GM18520 (cell line): ENCODE data around the gene TBC1D17.

Source experiments
- ATAC-seq: cut with Tn5 transposase; IDR thresholded peaks from one replicate; pipeline ENCODE4 v1.9.1; 2021; ENCODE audit not compliant: unreplicated experiment

TBC1D17 gene

DNA sequence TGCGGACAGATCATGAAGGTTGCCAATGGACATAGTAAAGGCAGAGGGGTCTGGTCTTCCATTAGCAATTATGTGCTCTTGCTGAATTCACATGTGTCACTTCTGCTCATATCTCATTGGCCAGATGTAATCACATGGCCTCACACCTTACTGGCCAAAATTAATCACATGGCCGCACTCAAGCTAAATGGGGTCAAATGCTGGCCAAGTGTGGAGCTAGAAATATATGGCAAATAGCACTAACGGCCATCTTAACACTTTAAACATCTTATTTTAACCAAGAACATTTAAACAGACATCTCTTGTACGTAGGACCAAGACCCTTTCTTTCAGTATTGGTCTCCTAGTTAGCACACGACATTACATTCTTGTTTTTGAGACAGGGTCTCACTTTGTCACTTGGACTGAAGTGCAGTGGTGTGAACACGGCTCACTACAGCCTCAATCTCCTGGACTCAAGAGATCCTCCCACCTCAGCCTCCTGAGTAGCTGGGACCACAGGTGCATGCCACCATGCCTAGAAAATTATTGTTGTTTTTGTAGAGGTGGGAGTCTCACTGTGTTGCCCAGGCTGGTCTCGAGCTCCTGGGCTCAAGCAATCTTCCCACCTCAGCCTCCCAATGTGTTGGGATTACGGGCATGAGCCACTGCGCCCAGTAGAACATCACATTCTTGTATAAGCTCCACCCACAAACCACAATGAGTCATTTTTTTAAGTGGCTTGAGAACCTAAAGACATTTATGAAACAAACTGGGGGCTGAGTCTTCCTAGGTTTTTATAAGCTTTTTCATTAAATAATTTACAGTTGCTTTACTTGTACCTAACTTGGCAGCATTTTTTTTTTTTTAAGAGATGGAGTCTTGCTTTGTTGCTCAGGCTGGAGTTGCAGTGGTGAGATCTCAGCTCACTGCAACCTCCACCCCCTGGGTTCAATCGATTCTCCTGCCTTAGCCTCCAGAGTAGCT is 29.5 kb upstream of the TBC1D17 start:
- ATAC-seq: no peak

DNA sequence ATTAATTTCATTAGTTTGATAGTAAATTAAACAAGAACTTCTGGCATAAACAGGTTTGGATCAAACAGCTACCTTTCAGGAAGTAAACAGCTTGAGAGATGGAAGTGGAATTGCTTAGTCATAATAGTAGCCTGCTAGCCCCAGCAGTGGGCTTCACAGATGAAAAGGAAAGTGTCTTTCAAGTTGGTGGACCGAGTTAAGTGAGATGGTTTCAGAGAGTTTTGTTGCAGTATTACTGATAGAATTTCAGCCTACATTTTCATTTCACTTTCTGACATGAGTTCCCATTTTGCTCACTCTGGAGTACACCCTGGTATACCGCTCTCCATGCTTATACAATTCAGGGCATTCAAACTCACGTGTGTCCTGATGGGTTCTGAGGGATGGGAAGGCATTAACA is 28.6 kb upstream of the TBC1D17 start:
- ATAC-seq: no peak

DNA sequence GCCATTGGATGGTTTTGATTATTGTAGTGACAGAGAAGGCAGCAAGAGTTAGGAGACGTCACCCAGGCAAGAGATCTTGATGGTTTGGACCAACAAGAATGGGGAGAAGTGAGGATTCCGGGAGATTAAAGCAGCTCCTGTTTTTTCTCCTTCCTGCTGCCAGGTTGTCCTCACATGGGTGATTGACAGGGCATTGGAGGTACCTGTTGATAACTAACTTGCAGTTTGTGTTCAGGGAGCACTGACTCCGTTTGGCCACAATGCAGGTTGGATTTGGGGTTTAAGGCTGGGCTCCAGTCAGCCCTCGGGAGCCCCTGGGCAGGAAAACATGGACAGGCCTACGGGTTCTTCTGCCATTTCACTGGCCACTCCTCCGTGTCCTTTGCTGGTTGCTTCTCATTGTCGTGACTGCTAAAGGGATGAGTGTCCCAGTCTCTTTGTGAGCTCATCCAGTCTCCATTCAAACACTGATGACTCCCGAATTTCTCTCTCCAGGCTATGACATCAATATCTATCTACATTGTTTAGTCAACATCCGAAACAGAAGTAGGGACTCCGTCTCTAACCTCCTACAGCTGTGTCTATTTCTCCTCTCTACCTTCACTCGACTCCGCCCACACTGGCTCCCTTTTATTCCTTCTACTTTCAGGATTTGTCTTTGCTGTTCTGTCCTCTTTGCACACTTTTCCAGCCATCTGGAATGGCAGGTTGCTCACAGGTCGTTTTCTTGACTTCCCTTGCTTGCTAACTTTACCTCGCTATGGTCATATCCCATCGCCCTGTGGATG is 27.9 kb upstream of the TBC1D17 start:
- no peak for ATAC-seq

DNA sequence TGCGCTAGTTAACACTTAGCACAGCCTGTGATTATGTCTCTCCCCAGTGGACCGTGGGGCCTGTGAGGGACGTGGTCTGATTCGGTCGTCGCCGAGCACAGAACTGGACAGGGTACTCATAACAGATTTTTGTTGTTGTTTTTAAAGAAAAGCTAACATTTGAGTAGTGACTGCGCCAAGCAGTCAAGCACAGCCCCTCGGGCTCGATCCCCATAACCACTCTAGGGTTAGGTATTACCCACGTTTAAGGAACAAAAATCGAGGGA is 27.3 kb upstream of the TBC1D17 start:
- no peak for ATAC-seq

DNA sequence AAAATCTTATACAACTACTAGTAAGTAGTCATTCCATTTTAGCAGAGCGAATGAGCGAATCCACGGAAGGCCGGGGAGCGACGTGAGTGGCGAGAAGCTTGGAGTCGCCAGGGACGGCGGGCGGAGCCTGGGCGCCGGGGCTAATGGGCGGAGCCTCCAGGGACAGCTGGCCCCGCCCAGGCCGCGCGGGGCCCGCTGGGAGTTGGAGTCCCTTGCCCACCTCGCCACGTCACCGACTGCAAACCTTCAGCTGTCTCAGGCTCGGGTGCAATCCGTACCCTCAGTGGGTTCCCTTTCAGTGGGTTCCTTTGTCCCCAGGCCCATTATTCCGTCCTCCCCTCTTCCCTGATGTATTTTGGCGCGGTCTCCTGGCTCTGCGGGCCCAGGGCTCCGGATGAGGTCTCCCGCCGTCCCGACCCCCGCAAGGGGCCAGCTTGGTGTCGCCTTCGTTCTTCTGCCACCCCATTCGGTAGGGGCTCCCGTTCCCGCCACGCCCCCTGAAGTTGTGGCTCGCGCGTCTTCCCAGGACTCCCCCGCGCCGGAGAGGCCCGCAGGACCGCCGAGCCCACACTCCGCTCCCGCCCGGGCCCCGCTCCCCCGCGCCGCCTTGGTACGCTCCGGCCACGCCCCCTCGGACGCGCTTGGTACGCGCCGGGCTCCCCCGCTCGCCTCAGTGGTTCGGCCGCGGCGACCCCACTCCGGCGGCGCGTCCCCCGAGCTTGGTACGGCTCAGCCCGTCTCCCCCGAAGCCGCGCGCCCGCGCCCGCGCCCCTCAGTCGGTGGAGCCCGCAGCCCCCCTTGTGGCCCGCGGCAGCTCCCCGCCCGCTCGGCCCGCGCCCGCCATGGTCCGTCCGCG is 26.8 kb upstream of the TBC1D17 start, which contains the start of gene PTOV1:
TSS of gene PTOV1 (plus strand) at position 673 of the 856 bp plus-strand sequence.
- peak; percentile 65 for ATAC-seq

DNA sequence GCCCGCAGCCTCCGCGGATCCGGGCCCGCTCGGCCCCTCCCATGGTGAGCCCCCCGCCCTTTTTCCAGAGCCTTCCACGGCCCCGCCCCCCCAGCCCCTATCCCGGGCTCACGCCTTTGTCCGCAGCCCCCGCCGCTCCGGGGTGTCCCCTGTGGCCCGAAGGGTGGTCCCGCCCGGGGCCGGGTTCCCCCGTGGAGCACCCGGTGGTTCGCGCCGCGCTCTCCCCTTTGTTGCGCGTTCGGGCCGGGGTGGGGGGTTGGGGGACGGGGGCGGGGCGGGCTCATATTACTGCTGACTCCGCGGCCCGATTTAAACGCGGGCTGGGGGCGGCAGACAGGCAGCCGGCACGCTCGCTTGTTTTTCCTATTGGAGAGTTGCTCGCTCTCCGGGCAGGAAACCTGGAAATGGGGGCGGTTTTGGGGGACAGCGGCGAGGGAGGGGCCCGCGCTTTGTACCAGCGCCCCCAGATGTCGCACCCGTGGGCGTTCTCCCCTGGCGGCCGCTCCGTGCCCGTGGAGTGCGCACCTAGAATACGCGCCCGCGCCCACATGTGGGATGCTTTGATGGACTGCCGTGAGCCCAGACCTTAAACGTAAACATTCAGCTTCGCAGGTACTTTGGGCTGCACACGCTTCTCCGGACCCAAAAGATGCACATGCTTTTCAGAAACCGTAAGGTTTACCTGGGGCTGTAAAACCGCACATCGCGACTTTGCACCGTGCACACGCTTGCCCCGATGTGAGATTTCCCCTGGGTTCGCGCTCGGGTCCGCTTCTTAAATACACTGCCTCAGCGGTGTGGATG is 25.8 kb upstream of the TBC1D17 start:
- no peak for ATAC-seq

DNA sequence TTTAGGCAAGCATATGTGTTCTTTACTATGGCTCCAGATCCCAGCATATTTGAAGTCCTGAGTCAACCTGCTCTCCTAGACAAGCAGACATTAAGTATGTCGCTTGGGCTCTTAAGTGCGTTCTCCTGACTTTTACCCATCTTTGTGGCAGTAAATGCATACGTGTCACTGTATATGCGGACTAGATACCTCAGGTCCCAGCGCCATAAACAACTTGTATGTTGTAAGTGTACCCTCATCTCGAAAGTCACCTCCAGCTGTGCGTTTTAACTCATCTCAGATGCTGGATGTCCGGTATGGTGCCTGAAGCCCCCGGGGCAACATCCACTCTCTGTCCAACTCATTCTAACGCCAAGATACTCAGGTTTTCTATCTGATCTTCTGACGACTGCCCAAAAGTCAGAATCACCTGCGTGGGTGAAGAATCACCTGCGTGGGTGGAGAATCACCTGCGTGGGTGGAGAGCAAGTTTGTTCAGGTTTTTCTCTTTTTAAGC is 24.8 kb upstream of the TBC1D17 start:
- no peak for ATAC-seq

DNA sequence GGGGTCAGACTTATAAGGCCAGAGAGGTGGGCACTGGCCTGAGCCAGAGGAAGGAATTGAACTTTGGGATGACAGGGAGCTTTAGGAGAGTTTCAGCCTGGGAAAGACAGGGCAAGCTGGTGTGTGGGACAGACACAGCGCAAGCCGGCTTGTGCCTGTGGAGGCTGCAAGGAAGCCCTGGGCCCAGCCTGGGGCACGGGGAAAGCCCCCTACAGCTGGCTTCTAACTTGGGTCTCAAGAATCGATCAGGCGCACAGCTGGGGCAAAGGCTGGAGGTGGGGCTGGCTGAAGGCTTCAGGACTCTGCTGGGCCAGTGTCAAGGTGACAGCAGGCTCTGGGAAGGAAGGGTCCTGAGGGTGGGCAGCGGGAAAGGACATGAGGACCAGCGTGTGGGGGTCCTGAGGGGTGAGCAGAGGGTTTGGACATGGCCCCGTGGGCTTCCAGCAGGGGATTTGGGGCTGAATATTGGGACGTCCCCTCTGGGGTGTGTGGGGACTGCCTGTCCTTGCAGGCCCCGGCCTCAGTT is 23.6 kb upstream of the TBC1D17 start:
- no peak for ATAC-seq

DNA sequence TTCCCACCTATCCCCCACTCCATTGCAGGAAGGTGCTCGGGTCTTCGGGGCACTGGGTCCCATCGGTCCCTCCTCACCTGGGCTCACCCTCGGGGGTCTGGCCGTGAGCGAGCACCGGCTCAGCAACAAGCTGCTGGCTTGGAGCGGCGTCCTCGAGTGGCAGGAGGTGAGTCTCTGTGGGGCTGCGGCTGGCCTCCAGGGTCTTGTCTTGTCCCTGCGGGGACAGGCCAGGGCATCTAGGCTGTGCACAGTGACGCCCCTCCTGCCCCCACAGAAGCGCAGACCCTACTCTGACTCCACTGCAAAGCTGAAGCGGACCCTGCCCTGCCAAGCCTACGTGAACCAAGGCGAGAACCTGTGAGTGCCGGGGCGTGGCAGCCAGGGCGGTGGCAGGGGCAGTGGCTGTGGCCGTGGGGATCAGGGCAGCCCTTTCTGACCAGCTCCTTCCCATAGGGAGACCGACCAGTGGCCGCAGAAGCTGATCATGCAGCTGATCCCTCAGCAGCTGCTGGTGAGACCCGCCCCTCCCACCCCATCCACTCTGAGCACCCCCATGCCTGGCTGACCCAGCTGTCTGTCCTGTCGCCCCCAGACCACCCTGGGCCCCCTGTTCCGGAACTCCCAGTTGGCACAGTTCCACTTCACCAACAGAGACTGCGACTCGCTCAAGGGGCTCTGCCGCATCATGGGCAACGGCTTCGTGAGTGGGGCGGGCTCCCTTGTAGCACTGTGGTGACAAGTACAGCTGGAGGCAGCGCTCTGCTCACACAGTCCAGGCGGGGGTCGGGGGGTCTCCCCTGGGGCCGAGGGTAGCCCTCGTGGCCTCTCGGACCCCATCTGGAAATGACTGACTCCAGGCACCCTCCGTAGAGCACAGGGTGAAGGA is 22.9 kb upstream of the TBC1D17 start:
- ATAC-seq: no peak

DNA sequence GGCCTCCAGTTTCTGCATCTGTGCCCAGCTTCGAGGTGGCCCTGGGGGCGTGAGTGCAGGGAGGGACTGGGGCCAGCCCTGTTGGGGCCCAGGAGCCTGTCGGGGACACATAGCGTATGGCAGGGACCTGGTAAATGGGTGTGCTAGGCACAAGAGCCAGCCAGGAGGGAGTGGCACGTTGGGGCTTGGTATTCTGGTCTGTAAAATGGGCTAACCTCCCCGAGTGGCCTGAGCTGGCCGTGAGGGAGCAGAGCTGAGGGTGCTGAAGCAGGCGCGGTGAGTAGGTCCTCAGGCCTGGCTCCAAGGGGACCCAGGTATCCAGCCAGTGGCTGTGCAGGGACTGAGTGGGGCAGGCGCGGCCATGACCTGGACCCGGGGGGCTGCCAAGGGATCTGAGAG is 22.2 kb upstream of the TBC1D17 start:
- ATAC-seq: no peak

DNA sequence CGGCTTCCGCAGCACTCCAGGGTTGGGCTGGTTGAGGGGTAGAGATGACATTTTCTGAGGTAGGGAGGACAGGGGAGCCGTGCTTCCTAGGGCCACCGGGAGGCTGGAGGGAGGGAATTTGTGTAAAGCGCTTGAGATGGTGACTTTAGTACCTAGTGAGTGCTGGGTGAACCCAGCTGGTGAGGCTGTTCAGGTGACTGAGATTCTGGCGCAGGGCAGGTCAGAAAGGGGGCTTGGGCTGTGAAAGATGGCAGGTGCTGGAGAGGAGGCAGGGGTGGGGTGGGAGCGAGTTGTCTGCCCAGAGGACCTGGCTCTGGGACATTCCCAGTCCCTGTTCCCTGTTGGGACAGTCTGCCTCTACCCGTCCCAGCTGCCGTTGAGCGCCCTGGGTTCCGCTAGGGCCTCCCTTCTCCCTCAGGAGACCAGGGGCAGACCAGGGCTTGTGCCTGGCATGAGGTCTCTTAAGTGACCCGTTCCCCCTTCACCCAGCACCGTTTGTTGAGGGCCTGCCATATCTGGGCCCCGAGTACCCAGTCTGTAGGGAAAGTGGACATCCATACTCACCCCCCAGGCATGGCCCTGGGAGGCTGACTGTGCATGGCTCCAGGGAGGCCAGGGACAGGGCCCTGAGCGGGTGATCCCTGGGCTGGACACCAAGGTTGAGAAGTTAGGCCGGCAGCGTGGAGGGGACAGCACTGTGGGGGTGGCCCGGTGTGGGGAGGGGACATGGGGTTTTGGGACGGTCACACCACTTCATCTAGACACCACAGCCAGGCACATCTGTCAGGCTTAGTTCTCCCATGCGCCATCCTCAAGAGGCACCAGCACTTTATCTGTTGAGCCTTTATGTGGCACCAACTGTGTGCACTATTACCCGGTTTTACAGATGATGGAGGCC is 21.6 kb upstream of the TBC1D17 start:
- ATAC-seq: no peak

DNA sequence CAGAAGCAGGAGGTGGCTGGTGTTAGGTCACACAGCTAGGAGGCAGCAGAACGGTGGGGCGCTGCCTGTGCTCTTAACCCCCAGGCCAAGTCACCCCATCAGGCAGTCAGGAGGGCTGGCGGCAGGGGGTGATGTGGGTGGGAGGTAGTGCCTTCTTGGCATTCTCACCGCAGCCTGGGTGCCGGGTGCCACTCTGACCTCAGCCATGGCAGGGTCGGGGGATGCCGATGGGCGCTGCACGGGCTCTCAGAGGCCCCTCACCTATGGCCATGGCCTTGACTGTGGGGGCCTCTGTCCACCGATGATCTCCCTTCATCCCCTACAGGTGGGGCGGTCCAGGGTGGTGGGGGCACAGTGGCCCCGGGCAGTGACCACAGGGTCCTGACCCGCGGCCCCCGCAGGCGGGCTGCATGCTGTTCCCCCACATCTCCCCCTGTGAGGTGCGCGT is 20.9 kb upstream of the TBC1D17 start:
- no peak for ATAC-seq

DNA sequence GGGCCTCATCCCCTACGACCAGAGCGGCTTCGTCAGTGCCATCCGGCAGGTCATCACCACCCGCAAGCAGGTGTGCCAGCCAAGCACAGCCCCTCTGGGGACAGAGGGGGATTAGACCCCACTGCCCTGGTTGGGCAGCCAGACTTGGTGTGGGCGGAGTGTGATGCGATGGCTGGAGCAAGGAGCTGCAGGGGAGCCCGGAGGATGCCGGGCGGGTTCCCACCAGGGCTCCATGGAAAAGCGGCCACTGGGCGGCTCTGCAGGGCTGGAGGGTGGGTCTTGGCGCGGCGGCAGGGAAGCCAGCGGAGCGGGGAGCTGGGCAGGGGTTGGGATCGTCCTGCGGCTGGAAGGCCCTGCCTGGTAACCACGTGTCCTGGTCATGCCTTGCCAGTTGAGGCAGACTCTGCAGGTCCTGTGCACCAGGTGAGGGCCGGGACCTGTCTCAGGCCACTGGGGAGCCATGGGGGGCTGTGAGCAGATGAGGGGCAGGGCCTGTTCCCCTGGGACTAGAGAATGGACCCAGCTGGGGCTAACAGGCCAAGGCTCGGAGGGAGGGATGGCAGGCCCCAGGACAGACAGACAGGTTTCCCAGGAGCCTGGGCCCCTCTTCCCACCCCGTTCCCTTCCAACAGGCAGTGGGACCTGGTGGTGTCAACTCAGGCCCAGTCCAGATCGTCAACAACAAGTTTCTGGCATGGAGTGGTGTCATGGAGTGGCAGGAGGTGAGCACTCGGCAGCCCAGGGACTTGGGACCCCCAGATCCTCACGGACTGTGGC is 20.3 kb upstream of the TBC1D17 start:
- ATAC-seq: no peak

DNA sequence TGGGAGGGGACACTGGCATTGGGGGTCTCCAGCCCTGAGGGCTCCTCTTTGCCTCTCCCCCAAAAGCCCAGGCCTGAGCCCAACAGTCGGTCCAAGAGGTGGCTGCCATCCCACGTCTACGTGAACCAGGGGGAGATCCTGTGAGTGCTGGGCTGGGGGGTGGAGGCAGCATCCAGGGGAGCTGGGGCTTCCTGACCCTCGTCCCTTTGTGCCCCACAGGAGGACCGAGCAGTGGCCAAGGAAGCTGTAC is 19.7 kb upstream of the TBC1D17 start:
- ATAC-seq: no peak

DNA sequence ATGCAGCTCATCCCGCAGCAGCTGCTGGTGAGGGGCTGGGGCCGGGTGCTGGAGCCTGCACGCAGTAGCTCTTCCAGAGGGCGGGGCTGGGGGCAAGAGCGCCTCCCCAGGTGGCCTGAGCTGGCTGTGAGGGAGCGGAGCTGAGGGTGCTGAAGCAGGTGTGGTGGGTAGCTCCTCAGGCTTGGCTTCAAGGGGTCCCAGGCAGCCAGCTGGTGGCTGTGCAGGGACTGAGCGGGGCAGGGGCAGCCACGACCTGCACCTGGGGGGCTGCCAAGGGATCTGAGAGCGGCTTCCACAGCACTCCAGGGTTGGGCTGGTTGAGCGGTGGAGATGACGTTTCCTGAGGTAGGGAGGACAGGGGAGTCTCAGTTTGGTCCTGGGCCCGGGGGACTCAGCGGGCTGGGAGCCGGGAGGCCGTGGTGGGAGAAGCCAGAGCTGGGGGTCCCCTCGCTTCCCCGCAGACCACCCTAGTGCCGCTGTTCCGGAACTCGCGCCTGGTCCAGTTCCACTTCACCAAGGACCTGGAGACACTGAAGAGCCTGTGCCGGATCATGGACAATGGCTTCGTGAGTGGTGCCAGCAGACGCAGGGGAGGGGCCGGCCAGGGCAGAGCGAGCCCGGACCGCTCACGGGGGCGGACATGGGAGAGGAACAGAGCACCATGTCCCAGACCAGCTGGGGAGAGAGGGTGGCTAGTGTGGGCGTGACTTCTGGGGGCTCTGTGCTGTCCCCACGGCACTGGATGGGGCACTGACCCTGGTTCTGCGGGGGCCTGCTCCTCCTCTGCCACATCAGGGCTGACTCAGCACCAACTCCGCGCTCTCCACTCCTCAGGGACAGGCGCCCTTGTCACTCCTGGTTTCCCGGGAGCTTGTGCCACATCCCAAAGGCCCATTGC is 19.2 kb upstream of the TBC1D17 start:
- no peak for ATAC-seq

DNA sequence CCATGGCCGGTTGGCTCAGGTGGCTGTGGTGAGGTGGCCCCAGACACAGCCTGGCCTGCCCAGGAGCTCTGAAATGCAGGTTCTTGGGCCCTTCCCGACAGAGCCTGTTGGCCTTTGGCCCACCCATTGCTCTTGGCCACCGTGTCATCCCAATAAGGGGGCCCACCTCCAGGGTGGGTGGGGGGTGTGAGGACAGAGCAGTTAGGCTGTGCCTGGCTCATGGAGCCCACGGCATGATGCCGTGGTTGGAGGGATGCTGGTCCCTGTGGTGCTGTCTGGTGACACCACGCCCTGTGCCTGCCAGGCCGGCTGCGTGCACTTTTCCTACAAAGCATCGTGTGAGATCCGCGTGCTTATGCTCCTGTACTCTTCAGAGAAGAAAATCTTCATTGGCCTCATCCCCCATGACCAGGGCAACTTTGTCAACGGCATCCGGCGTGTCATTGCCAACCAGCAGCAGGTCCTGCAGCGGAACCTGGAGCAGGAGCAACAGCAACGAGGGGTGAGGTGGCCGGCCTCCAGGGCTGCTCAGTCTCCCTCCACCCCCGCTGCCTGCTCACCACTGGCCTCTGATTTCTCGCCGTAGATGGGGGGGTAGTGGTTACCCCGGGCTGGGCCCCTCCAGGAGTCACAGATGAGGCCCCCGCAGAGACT is 17.7 kb upstream of the TBC1D17 start:
- ATAC-seq: no peak
